HTERT RPE-1 (cell line): ENCODE results near the gene RBPJL.
"Not testable (repeated sequence)": the region's sequence is repeated elsewhere in the genome, so short reads cannot be mapped to it uniquely, and the experiment has no call there.

Experiments used
- in situ Hi-C: fragments of 300-500 bp; cut with MboI; formaldehyde crosslinking; loops from 4 replicates; pipeline ENCODE4 v1.14.3; 2020; ENCODE audit warnings: low sequenced_read_pairs

Gene RBPJL

GRCh38 chr20:45341579-45341938 lies 34.9 kb downstream of the RBPJL start:
- in situ Hi-C loops: no loop called here

DNA sequence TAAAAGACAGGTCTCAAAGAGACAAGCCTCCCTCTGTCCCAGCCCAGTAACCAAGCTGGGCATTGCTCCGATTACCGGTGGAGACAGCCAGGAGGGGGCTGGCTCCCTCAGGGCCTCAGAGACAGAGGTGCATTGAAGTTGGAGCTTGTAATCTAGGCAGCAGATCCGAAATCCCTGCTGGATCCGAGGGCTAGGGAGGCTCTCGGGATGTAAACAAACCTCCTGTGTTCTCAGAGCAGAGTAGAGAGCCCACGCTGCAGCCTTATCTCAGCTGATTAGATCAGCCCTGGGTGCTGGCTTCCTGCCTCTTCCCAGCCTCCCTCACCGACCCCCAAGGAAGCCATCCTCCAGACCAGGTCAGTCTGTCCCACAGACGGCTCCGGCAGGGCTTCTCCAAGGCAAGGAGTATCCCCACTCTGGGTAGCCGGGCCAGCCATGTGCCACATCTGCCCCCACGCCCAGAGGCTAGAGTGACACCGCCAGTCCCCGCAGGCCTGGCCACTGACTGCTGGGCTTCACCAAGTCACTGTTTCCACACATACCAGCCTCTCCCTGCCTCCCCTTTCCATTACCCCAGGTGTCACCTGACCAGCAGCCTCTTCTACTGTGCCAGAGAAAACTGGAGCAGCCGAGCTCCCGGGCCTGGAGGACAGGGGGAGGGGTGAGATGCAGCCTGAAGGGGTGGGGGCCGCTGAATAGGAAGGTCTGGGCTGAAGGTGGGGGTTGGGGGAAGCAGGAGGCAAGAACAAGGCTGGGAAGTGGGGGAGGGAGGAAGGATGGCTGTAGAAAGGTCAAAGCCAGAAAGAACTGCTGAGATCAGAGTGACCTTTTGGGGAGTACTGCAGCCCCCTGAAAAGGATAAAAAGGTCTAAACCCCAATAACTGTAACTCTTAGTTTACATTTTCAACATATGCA lies 35.6 kb downstream of the RBPJL start:
- in situ Hi-C loops: no loop called here

DNA sequence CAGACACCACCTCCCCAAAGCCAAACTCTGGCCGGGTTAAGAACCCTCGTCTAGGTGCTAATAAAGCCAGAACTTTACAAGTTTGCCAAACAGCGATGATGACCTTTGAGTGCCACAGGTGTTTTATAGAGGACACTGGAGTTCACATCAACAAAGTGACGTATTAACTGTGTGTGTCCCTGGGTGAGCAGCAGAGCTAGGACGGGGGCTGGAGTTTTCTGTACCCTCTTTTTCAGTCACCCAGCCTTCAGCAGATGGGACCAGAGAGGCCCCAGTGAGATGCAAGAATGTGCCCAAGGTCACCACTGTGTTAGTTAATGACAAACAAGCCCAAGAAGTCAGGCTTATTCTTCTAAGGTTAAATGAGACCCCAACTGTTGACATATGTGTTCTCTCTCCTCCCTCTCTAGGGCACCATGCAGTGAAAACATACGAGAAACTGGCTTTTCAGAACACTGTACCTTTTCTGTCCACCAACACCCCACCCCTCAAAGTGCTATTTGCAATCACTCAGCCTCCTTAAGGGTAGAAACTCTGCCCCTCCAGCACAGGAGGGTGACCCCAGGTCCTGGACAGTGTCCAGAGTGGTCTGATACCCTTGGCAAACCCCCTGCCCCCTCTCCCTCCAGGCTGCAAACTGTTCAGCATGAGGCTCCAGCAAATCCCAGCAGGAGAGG lies 36.4 kb downstream of the RBPJL start:
- in situ Hi-C loops: no loop called here

- in situ Hi-C loops: no loop called here
These were observed 37.0 kb downstream of the RBPJL start for GRCh38 chr20:45343532-45344167.

GRCh38 chr20:45344168-45344860 lies 37.7 kb downstream of the RBPJL start:
- in situ Hi-C loops: no loop called here

DNA sequence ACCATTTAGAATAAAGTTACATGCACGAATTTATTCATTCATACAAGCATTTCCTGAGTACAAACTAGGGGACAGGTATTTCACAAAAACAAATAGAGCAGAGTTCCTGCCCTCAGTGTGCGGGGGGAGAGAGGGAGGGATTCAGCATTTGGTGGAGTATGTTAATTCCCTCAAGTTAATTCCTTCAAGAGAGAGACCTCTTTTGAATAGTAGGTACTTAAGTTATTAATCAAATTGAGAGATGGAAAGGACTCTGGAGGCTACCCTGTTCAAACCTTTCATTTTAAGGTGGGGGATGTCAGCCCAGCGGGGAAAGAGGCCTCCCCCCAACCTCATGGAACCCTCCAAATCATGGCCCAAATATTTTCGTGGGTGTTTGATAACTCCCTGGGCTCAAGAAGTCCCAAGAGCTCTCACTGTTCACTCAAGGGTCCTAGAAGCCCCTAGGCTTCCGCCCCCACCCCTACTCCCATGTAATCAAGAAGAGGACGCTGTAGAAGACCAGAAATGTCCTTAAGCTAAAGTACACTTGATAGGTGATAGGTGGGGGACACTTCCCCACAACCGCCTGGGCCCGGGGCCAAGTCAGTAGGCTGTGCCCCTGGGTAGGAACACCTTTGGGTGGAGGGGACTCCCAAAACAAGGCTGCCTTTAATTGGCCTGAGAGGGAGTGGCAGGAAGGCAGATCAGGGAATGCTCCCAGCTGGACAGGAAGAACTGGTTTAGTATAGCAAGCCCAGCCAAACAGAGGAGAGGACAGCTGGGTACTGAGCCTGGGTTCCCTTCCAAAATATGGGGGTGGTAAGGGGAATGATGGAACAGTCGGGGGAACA lies 38.7 kb downstream of the RBPJL start:
- in situ Hi-C loops: no loop called here

- in situ Hi-C loops: no loop called here
These were observed 39.7 kb downstream of the RBPJL start for GRCh38 chr20:45346291-45346718.

GRCh38 chr20:45346851-45347250 lies 40.2 kb downstream of the RBPJL start:
- in situ Hi-C loops: no loop called here

DNA sequence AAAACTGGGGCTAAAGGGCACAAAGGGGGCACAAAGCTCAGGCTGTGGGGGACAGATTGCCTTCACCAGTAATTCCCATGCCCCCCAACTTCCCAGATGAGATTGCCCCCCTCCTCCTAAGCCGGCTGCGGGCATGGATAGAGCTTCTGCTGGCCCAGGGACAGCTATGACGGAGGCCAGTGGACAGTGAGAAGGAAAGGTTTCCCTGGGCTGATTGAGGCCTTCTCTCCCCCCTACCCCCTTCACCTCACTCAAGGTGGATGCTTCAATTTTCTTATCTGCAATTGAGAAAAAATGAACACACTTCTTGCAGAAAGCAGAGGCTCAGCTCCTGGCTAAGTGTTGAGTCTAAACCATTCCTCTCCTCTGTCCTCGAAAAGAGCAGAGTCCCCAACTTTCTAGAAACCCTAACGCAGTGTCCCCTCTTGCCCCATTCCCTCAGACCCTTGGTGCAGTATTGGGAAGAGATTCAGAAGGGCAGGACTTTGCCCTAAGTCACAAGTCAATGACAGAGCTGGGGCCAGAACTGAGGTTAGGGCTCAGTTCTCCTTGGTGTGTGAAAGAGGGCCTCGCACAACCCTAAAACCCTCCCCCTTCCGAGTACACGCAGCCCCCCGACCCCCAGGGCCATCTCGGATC lies 40.8 kb downstream of the RBPJL start:
- in situ Hi-C loops: no loop called here

- in situ Hi-C loops: no loop called here
These were observed 41.5 kb downstream of the RBPJL start, which contains the start of gene SDC4 for GRCh38 chr20:45347936-45348778. SDC4 (minus strand) TSS chr20:45348424; CDS start chr20:45348384, 40 bp downstream.

- in situ Hi-C loops: no loop called here
These were observed 43.6 kb downstream of the RBPJL start for GRCh38 chr20:45350217-45350616.

GRCh38 chr20:45350795-45351194 lies 44.2 kb downstream of the RBPJL start:
- in situ Hi-C loops: not testable (repeated sequence)

- in situ Hi-C loops: no loop called here
These were observed 46.1 kb downstream of the RBPJL start for GRCh38 chr20:45352729-45353128.

- in situ Hi-C loops: no loop called here
These were observed 47.1 kb downstream of the RBPJL start for GRCh38 chr20:45353746-45354145.

DNA sequence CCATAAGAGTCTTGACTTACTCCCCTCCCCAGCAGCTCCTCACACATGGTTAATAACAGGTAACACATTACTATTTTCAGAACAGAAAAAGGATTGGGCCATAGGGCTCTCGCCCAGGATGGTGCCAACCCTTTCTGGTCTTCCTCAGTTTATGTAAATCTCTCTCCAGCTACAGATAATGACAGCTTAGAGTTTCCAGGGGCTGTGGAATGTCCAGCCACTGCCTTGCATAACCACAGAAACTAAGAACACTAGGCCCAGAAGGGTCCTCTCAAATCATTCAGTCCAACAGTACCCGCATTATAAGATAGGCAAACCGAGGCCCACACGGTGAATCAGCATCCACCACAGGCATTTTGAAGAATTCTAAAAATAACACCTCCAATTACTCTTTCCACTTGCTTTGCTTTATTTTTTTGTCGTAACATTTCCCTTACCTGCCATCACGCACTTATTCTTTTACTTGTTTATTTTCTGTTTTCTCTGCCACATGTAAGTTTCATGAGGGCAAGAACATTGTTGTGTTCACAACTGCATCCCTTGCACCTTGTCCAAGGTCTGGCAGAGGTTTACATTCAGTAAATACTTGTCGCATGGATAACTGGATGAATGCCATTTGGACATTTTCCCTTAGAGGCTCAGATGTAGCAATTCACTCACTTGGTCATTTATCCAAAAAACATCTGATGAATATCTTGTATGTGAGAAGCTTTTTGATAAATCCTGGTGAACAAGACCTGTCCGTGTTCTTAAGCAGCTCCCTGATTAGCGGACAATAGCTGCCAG lies 48.0 kb downstream of the RBPJL start:
- in situ Hi-C loops: no loop called here

DNA sequence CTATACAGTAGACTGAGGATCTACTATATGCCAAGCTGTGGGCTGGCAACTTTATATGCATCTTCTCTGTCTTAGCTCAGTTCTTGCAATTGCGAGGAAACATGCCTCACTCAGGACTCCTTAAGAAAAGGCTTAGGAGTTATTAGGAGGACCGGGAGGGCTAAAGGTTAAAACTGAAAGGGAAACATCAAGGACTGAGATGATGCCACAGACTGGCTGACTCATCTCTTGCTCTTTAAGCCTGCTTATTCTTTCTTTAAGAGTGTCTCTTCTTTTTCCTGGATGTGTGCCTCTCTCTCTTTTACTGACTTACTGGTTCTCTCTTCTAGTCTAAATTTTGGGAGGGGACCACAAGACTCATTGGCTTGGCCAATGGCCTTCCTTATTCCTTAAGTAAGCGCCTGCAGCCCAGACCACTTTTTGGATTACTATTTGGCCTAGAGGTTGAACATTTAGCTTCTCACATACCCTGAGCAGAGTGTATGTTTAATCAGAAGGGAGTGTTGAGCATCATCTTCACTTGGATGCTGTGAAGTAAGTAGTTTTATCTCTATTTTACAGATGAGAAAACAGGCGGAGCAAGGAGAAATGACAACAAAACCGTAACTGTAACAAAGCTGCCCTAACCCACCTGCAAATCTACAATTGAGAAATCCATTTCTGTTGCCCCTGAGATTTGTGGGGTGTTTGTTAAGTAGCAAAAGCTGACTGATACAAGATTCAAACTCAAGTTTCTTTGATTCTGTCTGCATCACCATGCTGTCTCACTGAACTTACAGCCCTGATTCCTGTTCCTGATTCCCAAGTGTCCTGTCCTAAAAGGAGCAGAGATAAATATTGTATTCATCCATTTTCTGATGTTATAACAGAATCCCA lies 48.8 kb downstream of the RBPJL start:
- in situ Hi-C loops: no loop called here
